DND-41 (cell line): ENCODE results near the gene DCP1A.
"Not testable (repeated sequence)": the region's sequence is repeated elsewhere in the genome, so short reads cannot be mapped to it uniquely, and the experiment has no call there.

ENCODE experiments used
- ATAC-seq: fragments of 200-7000 bp; cut with Tn5 transposase; 3 replicates; pipeline ENCODE4 v1.9.1; 2021; ENCODE audit warnings: low read depth; ENCODE audit not compliant: insufficient read depth
- DNase-seq: peaks from one replicate; pipeline ENCODE4 v3.0.0-alpha.2; 2020
- H2AFZ ChIP-seq: 2 replicates; pipeline ENCODE4 v1.6.0; 2012; ENCODE audit warnings: low read depth, low read length
- H3K27ac ChIP-seq: 2 replicates; pipeline ENCODE4 v1.5.1; 2012; ENCODE audit warnings: low read length, inconsistent platforms
- H3K27me3 ChIP-seq: fragments of 200-600 bp; sonication (generic); 2 replicates; pipeline ENCODE4 v1.6.0; 2012; ENCODE audit warnings: low read length, mild to moderate bottlenecking, inconsistent platforms; ENCODE audit not compliant: insufficient read depth, poor library complexity
- H3K36me3 ChIP-seq: 2 replicates; pipeline ENCODE4 v1.5.1; 2012; ENCODE audit warnings: low read length, inconsistent platforms; ENCODE audit not compliant: insufficient read depth
- H3K4me1 ChIP-seq: 2 replicates; pipeline ENCODE4 v1.5.1; 2012; ENCODE audit warnings: mild to moderate bottlenecking, low read length; ENCODE audit not compliant: insufficient read depth
- H3K4me2 ChIP-seq: 2 replicates; pipeline ENCODE4 v1.6.0; 2012; ENCODE audit warnings: mild to moderate bottlenecking, moderate library complexity, low read length, inconsistent platforms; ENCODE audit not compliant: insufficient read depth
- H3K4me3 ChIP-seq, 2 experiments: fragments of 200-600 bp in 1 of 2; shearing (Covaris generic) in 1 of 2; 2 replicates each; pipeline ENCODE4 v1.5.1; 2012 to 2016; ENCODE audit warnings: inconsistent platforms in 2 of 2, low read length in 2 of 2, mild to moderate bottlenecking in 2 of 2, low read depth in 1 of 2, moderate library complexity in 1 of 2
- H3K79me2 ChIP-seq: 2 replicates; pipeline ENCODE4 v1.6.0; 2012; ENCODE audit warnings: low read length, inconsistent platforms; ENCODE audit not compliant: insufficient read depth
- H3K9ac ChIP-seq: 2 replicates; pipeline ENCODE4 v1.6.0; 2012; ENCODE audit warnings: low read depth, mild to moderate bottlenecking, inconsistent platforms, low read length, moderate library complexity
- H3K9me3 ChIP-seq: 2 replicates; pipeline ENCODE4 v1.5.1; 2012; ENCODE audit warnings: low read length, moderate library complexity, mild to moderate bottlenecking, inconsistent platforms; ENCODE audit not compliant: insufficient read depth, severe bottlenecking
- H4K20me1 ChIP-seq: 2 replicates; pipeline ENCODE4 v1.6.0; 2012; ENCODE audit warnings: low read length; ENCODE audit not compliant: insufficient read depth
- CTCF ChIP-seq: IDR thresholded peaks from 2 replicates; pipeline ENCODE4 v1.5.1; 2012; ENCODE audit warnings: borderline replicate concordance, low read length, moderate library complexity, mild to moderate bottlenecking; ENCODE audit not compliant: poor library complexity, severe bottlenecking; ENCODE audit errors: extremely low read depth
- EZH2 ChIP-seq: IDR thresholded peaks from 3 replicates; pipeline ENCODE4 v1.6.1; 2012; ENCODE audit warnings: borderline replicate concordance, low read depth, mild to moderate bottlenecking, moderate library complexity, low read length, inconsistent platforms; ENCODE audit not compliant: severe bottlenecking

DCP1A gene

GRCh38 chr3:53273146-53273670, 74.1 kb downstream of the DCP1A start:
- Histone ChIP-seq H2AFZ (no peak overlapping the region), H3K79me2 (no peaks in the 10 kb centered on the region), H3K4me3 (no peak overlapping the region), H3K27ac (no peak overlapping the region), H3K27me3 (no peaks in the 10 kb centered on the region), H3K36me3 (no peaks in the 10 kb centered on the region), H3K9me3 (no peaks in the 10 kb centered on the region), H3K4me1 (peaks cover 20% of the 10 kb centered on the region), H3K9ac (no peak overlapping the region), H4K20me1 (no peaks in the 10 kb centered on the region), H3K4me2 (no peak overlapping the region)
- no peak for TF ChIP-seq CTCF
- TF ChIP-seq EZH2 = no peak
- no peak for ATAC-seq
- no peak for DNase-seq

GRCh38 chr3:53269888-53270880, 77.2 kb downstream of the DCP1A start:
- Histone ChIP-seq H3K79me2 (no peaks in the 10 kb centered on the region), H4K20me1 (no peaks in the 10 kb centered on the region), H3K27me3 (no peaks in the 10 kb centered on the region), H3K9me3 (no peaks in the 10 kb centered on the region), H3K9ac (no peak overlapping the region), H2AFZ (peak overlapping the region; percentile 58; the same call in 1 of the 2 replicates), H3K36me3 (no peaks in the 10 kb centered on the region), H3K4me3 (no peak overlapping the region), H3K4me2 (no peak overlapping the region), H3K4me1 (peaks cover 16% of the 10 kb centered on the region), H3K27ac (no peak overlapping the region)
- DNase-seq = peak; percentile 50
- TF ChIP-seq CTCF (no peak), EZH2 (no peak)
- peak; percentile 80 for ATAC-seq

- H3K36me3 ChIP-seq, ATAC-seq, H3K79me2 ChIP-seq, H2AFZ ChIP-seq, H3K9me3 ChIP-seq, H4K20me1 ChIP-seq, H3K27ac ChIP-seq, H3K9ac ChIP-seq, H3K4me2 ChIP-seq, H3K4me3 ChIP-seq, H3K27me3 ChIP-seq, DNase-seq: not testable (repeated sequence)
- peaks cover 11% of the 10 kb centered on the region for H3K4me1 ChIP-seq
Measured at GRCh38 chr3:53269193-53269592, 78.2 kb downstream of the DCP1A start.

GRCh38 chr3:53267766-53268165, 79.6 kb downstream of the DCP1A start:
- Histone ChIP-seq H3K27me3 (no peaks in the 10 kb centered on the region), H3K4me2 (no peak overlapping the region), H3K4me1 (peaks cover 11% of the 10 kb centered on the region), H4K20me1 (no peaks in the 10 kb centered on the region), H3K36me3 (no peaks in the 10 kb centered on the region), H3K4me3 (no peak overlapping the region), H3K27ac (no peak overlapping the region), H3K79me2 (no peaks in the 10 kb centered on the region), H2AFZ (no peak overlapping the region), H3K9me3 (no peaks in the 10 kb centered on the region), H3K9ac (no peak overlapping the region)
- DNase-seq = no peak
- no peak for TF ChIP-seq EZH2
- TF ChIP-seq CTCF = no peak
- ATAC-seq = no peak
